NB4 (cell line): ENCODE results near the gene ATP10A.

Experiments
- MAX ChIP-seq: IDR thresholded peaks from 2 replicates; pipeline ENCODE4 v1.6.1; 2011; ENCODE audit warnings: low read depth, low read length
- MYC ChIP-seq: IDR thresholded peaks from 2 replicates; pipeline ENCODE4 v1.6.1; 2011; ENCODE audit warnings: low read depth, low read length
- POLR2A ChIP-seq: IDR thresholded peaks from 2 replicates; pipeline ENCODE4 v1.6.1; 2011; ENCODE audit warnings: mild to moderate bottlenecking; ENCODE audit not compliant: insufficient read length; ENCODE audit errors: extremely low read depth
- TF ChIP-seq, protein P1 (sequence below): IDR thresholded peaks from one replicate; pipeline ENCODE4 v1.5.1; 2012; ENCODE audit warnings: low read depth, low read length

- TF ChIP-seq, protein P1, sequence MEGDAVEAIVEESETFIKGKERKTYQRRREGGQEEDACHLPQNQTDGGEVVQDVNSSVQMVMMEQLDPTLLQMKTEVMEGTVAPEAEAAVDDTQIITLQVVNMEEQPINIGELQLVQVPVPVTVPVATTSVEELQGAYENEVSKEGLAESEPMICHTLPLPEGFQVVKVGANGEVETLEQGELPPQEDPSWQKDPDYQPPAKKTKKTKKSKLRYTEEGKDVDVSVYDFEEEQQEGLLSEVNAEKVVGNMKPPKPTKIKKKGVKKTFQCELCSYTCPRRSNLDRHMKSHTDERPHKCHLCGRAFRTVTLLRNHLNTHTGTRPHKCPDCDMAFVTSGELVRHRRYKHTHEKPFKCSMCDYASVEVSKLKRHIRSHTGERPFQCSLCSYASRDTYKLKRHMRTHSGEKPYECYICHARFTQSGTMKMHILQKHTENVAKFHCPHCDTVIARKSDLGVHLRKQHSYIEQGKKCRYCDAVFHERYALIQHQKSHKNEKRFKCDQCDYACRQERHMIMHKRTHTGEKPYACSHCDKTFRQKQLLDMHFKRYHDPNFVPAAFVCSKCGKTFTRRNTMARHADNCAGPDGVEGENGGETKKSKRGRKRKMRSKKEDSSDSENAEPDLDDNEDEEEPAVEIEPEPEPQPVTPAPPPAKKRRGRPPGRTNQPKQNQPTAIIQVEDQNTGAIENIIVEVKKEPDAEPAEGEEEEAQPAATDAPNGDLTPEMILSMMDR: no peak
- no peak for TF ChIP-seq MYC
- TF ChIP-seq POLR2A: no peak
- TF ChIP-seq MAX: no peak
Measured at GRCh38 chr15:25796395-25796794, 66.7 kb downstream of the ATP10A start.
